ENCODE data around the gene HNRNPK. TPM values are rescaled to one million over a fixed set of nuclear protein-coding genes. Genes with fewer than 3 reads are reported as not detected.
A peak's percentile ranks its signal among the peaks of the same experiment; 100 is the strongest.
"Not testable (repeated sequence)": the region's sequence is repeated elsewhere in the genome, so short reads cannot be mapped to it uniquely, and the experiment has no call there.

Gene HNRNPK
- total RNA-seq, 2 experiments from 2014 or later = 587 to 601 TPM

DNA sequence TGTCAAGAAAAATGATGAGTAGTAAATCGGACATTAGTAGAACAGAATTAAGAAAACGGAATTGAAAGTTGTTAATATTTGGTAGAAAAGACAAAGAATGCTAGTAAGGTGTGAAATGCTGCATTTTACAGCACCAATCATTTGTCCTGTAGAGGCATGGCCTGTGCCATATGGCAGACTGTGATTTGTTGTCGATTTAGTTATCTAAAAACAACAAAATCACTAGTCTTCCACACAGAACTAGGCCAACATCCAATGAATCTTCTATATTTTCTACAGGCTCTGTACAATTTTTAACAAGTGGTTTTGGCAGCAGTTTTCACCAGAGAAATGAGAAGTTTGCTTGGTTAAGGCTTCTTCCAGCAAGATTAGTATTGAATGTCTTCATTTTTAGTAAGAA, 10.4 kb downstream of the HNRNPK start:
- Mint-ChIP-seq H3K27me3 (no peaks in the 10 kb centered on the region), H3K4me1 (peaks cover 22% of the 10 kb centered on the region), H3K4me3 (no peak overlapping the region), H3K9me3 (no peaks in the 10 kb centered on the region), H3K36me3 (peaks cover 36% of the 10 kb centered on the region), H3K27ac (no peak overlapping the region)
- ATAC-seq (ENCODE audit: low read depth) (no peak), DNase-seq (no peak)
- POLR2A ChIA-PET = interaction anchor here (3.3 kb wide), 1 partner anchor 11 kb away, joined by 13 read pairs; the partner anchor contains the start of genes HNRNPK and RMI1

DNA sequence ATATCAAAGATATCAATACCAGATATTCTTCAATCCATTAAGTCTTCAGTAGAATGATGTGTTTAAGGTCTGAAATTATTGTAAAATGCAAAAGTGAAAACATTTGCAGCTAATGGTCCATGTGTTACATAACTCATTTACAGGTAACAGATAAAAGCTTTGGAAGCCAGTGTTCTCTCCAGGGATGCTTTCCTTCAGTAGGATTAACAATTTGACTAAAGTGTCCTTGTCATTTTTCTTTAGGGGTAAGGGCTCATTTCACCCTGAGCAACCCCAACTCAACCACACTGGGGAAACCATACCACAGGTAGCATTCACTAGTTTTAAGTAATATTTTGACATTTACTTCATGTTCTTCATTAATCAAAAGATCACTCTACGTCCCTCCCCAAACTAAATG, 12.9 kb downstream of the HNRNPK start:
- ATAC-seq (ENCODE audit: low read depth) (no peak), DNase-seq (no peak)
- Mint-ChIP-seq H3K27me3 (peaks cover 2% of the 10 kb centered on the region), H3K27ac (no peak overlapping the region), H3K9me3 (no peaks in the 10 kb centered on the region), H3K4me1 (peaks cover 12% of the 10 kb centered on the region), H3K4me3 (no peak overlapping the region), H3K36me3 (peaks cover 22% of the 10 kb centered on the region)
- POLR2A ChIA-PET = interaction anchor here (1.1 to 2.1 kb wide), 3 partner anchors 9 to 13 kb away, joined by 4 to 12 read pairs (median 4); partner anchors contain the start of genes HNRNPK and RMI1

DNA sequence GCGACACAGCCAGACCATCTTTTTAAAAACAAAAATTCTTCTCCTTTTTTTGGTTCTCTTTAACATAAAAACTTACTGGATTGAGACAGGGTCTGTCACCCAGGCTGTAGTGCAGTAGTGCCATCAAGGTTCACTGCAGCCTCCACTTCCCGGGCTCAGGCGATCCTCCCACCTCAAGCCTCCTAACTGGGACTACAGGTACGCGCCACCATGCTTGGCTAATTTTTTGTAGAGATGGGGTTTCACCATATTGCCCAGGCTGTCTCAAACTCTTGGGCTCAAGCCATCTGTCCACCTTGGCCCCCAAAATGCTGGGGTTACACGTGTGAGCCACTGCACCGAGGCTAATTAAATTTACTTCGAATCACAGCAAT, 13.8 kb downstream of the HNRNPK start:
- H3K9me3 Mint-ChIP-seq = no peaks in the 10 kb centered on the region
- H3K27ac Mint-ChIP-seq = no peak overlapping the region
- peaks cover 15% of the 10 kb centered on the region for H3K36me3 Mint-ChIP-seq
- H3K4me3 Mint-ChIP-seq = no peak overlapping the region
- no peak for ATAC-seq (ENCODE audit: low read depth)
- H3K4me1 Mint-ChIP-seq = peaks cover 10% of the 10 kb centered on the region
- DNase-seq = no peak
- POLR2A ChIA-PET = interaction anchor here (1.7 kb wide), 1 partner anchor 8 kb away, joined by 4 read pairs; no protein-coding TSS in a partner anchor
- H3K27me3 Mint-ChIP-seq = peaks cover 3% of the 10 kb centered on the region

DNA sequence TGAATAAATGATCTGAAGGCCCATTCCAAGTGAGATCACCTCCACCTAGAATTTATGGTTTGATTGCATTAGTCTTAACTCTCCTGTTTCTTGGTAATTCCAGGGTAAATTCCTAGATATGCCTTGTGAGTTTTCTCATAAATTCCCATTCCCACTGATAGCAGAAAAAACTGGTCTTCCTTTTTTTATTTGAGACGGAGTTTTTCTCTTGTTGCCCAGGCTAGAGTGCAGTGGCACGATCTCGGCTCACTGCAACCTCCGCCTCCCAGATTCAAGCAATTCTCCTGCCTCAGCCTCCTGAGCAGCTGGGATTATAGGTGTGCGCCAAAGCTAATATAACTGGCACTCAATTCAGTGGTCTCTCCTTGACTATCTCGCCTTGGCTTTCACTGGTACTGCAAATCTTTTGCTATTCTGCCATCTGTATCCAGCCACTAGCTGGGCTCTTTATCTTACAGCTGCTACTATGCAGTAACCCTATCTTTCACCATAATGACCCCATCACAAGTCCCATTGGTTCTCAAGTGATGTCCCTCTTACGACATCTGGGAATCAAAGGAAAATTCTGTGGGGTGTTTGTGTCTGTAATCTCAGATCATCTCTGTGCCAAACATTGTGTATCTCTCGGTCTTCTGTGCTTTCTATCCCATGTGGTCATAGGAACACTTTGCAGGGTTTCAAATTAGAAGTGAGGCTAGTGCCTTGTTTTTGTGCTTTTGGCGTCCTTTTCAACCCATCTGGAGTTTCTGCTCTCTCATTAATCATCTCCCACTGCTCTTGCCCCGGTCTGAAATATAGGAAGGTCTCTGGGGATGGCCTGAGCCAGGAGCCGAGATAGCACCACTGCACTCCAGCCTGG, 14.4 kb downstream of the HNRNPK start:
- POLR2A ChIA-PET = interaction anchor here (1.6 kb wide), 1 partner anchor 14 kb away, joined by 7 read pairs; the partner anchor contains the start of gene HNRNPK
- no peak overlapping the region for H3K4me3 Mint-ChIP-seq
- no peak for ATAC-seq (ENCODE audit: low read depth)
- peaks cover 3% of the 10 kb centered on the region for H3K27me3 Mint-ChIP-seq
- H3K4me1 Mint-ChIP-seq = peaks cover 10% of the 10 kb centered on the region
- DNase-seq = no peak
- H3K27ac Mint-ChIP-seq = no peak overlapping the region
- no peaks in the 10 kb centered on the region for H3K9me3 Mint-ChIP-seq
- peaks cover 10% of the 10 kb centered on the region for H3K36me3 Mint-ChIP-seq

DNA sequence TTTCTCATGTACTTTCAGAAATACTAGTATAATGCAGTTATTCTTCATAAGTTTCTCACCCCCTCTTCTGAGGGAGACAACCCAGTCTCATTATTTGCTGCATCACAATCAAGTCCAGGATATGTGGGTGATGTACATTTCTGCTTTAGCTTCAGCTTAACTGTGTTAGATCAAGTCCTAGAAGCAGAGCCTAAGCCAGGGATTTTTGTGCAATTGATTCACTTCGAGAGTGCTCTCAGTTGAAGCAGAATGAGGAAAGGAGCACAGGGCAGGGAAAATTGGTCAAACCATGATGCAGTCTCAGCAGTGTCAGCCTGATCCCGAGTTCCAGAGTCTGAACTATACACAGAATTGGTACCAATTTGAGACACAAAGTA, 15.1 kb downstream of the HNRNPK start:
- Mint-ChIP-seq H3K36me3 (peaks cover 5% of the 10 kb centered on the region), H3K9me3 (no peaks in the 10 kb centered on the region), H3K27ac (peak overlapping the region; percentile 31), H3K4me1 (peaks cover 8% of the 10 kb centered on the region), H3K27me3 (peaks cover 3% of the 10 kb centered on the region), H3K4me3 (no peak overlapping the region)
- no peak for DNase-seq
- ATAC-seq (ENCODE audit: low read depth) = peak; percentile 24
- POLR2A ChIA-PET = interaction anchor here (1.6 kb wide), 1 partner anchor 15 kb away, joined by 7 read pairs; the partner anchor contains the start of gene HNRNPK

DNA sequence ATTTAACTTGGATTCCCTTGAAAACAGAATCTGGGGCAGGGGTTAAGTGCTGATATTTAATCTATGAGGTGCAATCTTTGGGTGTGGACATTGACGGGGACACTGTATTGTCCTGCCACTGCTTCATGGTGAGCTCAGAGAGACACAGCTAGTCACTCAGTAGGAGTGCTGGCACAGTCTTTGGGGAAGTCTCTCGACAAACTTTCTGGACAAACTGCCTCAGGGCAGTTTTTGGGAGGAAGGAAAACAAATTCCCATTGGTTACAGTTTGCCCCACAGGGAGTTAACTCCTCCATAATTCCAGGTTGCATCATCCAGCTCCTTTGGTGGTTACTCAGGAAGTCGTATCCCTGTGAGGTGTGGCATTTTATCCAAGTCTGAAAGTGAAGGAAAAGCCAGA, 17.9 kb downstream of the HNRNPK start:
- H3K9me3 Mint-ChIP-seq = no peaks in the 10 kb centered on the region
- H3K27ac Mint-ChIP-seq = no peak overlapping the region
- H3K36me3 Mint-ChIP-seq = peaks cover 3% of the 10 kb centered on the region

DNA sequence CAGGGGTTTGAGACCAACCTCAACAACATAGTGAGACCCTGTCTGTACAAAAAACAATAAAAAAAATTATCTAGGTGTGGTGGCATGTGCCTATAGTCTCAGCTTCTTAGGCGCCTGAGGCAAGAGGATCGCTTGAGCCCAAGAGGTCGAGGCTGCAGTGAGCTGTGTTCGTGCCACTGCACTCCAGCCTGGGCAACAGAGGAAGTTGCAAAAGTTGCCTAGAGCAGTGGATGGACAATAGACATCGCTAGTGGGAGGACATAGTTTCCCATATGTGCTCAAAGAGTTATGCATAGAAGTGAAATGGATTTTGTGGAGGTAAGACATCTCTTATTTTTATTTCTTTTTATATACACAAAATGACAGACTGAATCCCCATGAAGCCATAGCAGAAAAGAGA, 19.0 kb downstream of the HNRNPK start:
- H3K27ac Mint-ChIP-seq = no peak overlapping the region
- no peak overlapping the region for H3K4me3 Mint-ChIP-seq
- POLR2A ChIA-PET = interaction anchor here (1.5 kb wide), 1 partner anchor 19 kb away, joined by 7 read pairs; the partner anchor contains the start of genes HNRNPK and RMI1
- ATAC-seq (ENCODE audit: low read depth) = no peak
- no peaks in the 10 kb centered on the region for H3K9me3 Mint-ChIP-seq
- no peak for DNase-seq
- H3K36me3 Mint-ChIP-seq = peaks cover 2% of the 10 kb centered on the region
- peaks cover 6% of the 10 kb centered on the region for H3K4me1 Mint-ChIP-seq
- peaks cover 3% of the 10 kb centered on the region for H3K27me3 Mint-ChIP-seq

More for the DNA sequence above, 17.9 kb downstream of the HNRNPK start:
- Mint-ChIP-seq H3K4me3 (no peak overlapping the region), H3K4me1 (peaks cover 3% of the 10 kb centered on the region), H3K27me3 (peaks cover 3% of the 10 kb centered on the region)
- ATAC-seq (ENCODE audit: low read depth) = no peak
- POLR2A ChIA-PET = interaction anchor here (0.6 to 2.3 kb wide), 3 partner anchors 11 to 332 kb away, joined by 4 to 24 read pairs (median 5); partner anchors contain the start of genes HNRNPK and RMI1
- DNase-seq = no peak

DNA sequence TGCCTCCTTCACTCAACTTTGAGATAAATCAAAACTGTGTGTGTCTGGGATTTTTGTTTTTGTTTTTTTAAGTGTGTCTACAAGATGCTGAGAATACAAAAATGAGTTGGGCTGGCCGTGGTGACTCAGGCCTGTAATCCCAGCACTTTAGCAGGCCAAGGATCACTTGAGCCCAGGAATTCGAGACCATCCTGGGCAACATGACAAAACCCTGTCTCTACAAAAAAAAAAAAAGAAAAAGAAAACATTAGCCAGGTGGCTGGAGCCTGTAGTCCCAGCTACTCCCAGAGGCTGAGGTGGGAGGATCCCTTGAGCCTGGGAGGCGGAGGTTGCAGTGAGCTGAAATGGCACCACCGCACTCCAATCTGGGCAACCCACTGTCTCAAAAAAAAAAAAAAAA, 21.0 kb downstream of the HNRNPK start:
- no peak overlapping the region for H3K27ac Mint-ChIP-seq
- POLR2A ChIA-PET = no interaction called here
- peaks cover 5% of the 10 kb centered on the region for H3K36me3 Mint-ChIP-seq
- H3K4me3 Mint-ChIP-seq = no peak overlapping the region
- H3K9me3 Mint-ChIP-seq = no peaks in the 10 kb centered on the region
- H3K4me1 Mint-ChIP-seq = peaks cover 8% of the 10 kb centered on the region
- peaks cover 3% of the 10 kb centered on the region for H3K27me3 Mint-ChIP-seq
- ATAC-seq (ENCODE audit: low read depth) (no peak), DNase-seq (no peak)

DNA sequence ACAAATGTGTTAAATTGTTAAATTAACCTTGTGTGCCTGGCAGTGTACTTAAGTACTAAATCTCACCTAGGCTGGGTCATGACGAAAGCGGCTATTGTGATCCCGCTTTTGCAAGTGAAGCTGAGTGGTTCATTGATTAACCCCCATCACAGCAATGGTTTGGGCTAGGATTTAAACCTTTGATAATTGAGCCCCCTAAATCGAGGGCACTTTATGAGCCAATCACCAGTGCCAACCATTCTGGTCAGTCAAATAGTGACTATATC, 22.8 kb downstream of the HNRNPK start:
- ATAC-seq (ENCODE audit: low read depth) (no peak), DNase-seq (no peak)
- Mint-ChIP-seq H3K27me3 (peaks cover 2% of the 10 kb centered on the region), H3K4me3 (peak overlapping the region; percentile 96), H3K27ac (peak overlapping the region; percentile 91), H3K4me1 (peaks cover 8% of the 10 kb centered on the region), H3K36me3 (peaks cover 5% of the 10 kb centered on the region), H3K9me3 (no peaks in the 10 kb centered on the region)
- POLR2A ChIA-PET = interaction anchor here (1.3 to 3.0 kb wide), 2 partner anchors 23 to 249 kb away, joined by 3 to 38 read pairs; partner anchors contain the start of genes HNRNPK, RMI1 and UBQLN1

DNA sequence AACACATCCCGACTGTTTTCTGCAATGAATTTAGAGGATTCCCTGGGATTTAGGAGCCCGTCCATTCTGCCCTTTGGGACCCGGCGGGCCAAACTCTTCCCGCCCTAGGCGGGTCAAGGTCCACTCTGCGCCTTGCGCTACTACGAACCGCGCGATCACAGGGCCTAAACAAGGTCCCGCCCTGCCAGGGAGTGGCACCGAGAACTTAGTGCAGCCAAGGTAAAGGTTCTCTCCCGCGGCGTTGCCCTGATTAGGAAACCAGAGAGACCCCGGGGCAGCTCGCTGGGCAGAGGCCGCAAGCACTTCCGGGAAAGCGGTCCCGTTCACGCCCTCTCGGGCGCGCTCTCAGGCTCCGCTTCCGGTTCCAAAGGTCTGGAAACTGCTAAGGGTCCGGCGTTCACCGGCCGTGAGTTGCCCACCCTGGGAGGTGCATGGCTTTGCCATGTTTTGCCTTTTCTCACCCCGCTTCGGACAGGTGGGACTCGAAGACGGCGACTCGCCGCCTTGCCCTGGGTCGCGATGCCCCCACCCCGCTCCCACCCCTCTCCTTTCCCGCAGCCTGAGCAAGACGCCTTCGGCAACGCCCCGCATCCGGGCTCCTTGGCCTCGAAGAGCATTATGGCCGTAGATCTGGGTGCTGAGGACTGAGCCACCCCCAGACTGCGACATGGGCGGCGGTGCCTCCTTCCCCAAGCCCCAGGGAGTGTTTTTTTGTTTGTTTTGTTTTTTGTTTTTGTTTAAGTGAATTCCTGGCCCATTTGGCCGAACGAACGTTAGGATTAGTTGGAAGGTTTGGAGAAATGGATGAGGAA, 23.4 kb downstream of the HNRNPK start:
- POLR2A ChIA-PET = interaction anchor here (1.0 to 3.0 kb wide), 4 partner anchors 23 to 337 kb away, joined by 3 to 38 read pairs (median 4); partner anchors contain the start of genes HNRNPK, KIF27, RMI1 and UBQLN1
- Mint-ChIP-seq H3K27me3 (no peaks in the 10 kb centered on the region), H3K4me3 (peak overlapping the region; percentile 96), H3K4me1 (peaks cover 8% of the 10 kb centered on the region), H3K9me3 (no peaks in the 10 kb centered on the region), H3K36me3 (peaks cover 6% of the 10 kb centered on the region), H3K27ac (peak overlapping the region; percentile 91)
- peak; percentile 78 for DNase-seq
- ATAC-seq (ENCODE audit: low read depth) = peak; percentile 85

DNA sequence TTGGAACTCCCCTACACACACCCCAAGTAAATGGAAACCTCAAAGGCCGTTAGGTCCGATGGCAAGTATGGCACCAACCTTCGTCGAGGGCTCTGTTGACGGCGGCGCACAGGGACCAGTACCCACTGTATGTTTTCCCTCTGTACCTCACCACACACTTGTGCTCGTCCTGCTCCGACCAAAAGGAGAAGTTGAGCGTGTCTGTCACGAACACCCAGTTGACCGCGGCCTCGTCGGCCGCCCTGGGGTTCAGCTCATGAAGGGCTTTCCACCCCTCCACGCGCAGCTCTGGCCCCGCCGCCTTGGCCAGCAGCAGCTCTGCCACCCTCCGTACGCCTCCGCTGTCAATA, 24.0 kb downstream of the HNRNPK start:
- H3K36me3 Mint-ChIP-seq = peaks cover 6% of the 10 kb centered on the region
- ATAC-seq (ENCODE audit: low read depth) = peak; percentile 62
- peak overlapping the region; percentile 96 for H3K4me3 Mint-ChIP-seq
- H3K9me3 Mint-ChIP-seq = no peaks in the 10 kb centered on the region
- peak overlapping the region; percentile 91 for H3K27ac Mint-ChIP-seq
- H3K4me1 Mint-ChIP-seq = peaks cover 8% of the 10 kb centered on the region
- H3K27me3 Mint-ChIP-seq = no peaks in the 10 kb centered on the region
- peak; percentile 64 for DNase-seq
- POLR2A ChIA-PET = interaction anchor here (0.5 to 3.0 kb wide), 5 partner anchors 8 to 337 kb away, joined by 3 to 38 read pairs (median 5); partner anchors contain the start of genes HNRNPK, KIF27, RMI1 and UBQLN1

DNA sequence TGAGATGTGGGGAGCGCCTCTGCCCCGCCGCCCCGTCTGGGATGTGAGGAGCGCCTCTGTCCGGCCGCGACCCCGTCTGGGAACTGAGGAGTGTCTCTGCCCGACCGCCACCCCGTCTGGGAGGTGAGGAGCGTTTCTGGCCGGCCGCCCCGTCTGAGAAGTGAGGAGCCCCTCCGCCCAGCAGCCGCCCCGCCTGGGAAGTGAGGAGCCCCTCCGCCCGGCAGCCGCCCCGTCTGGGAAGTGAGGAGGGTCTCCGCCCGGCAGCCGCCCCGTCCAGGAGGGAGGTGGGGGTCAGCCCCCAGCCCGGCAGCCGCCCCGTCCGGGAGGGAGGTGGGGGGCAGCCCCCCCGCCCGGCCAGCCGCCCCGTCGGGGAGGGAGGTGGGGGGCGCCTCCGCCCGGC, 31.9 kb downstream of the HNRNPK start:
- ATAC-seq (ENCODE audit: low read depth); H3K27ac Mint-ChIP-seq; H3K9me3 Mint-ChIP-seq; POLR2A ChIA-PET; DNase-seq; H3K27me3 Mint-ChIP-seq; H3K4me1 Mint-ChIP-seq; H3K4me3 Mint-ChIP-seq: not testable (repeated sequence)
- peaks cover 21% of the 10 kb centered on the region for H3K36me3 Mint-ChIP-seq

DNA sequence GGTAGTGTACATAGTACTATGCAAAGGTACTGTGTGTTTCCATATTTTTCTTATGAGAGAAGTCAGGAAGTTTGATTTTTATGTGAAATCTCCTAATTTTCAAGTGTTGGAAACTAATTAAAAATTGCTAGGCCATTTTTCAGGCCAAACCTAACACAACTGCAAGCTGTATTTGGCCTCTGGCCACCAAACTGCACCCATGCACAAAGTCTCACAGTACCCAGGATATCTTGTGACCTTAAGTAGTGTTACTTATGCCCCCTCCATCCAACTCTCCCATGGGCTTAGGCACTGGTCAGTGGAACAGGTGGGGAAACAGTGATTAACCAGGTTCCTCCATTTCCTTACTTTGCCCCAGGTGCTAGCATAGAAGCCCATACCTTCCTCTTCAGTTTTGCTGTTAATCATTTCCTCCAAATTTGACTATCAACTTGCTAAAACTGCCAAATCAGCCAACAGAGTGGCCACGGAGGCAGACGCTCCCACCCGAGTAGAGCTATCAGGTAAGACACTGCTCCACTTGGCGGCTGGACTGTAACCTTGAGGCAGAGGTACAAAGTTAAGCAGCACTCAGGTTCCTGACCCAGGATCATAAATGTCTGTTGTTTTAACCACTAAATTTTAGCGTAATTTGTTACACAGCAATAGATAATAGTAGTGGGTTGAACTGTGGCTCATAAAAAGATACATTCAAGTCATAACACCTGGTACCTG, 39.3 kb downstream of the HNRNPK start:
- Mint-ChIP-seq H3K4me3 (no peak overlapping the region), H3K27me3 (no peaks in the 10 kb centered on the region), H3K4me1 (peaks cover 4% of the 10 kb centered on the region), H3K9me3 (no peaks in the 10 kb centered on the region), H3K27ac (no peak overlapping the region), H3K36me3 (peaks cover 22% of the 10 kb centered on the region)
- DNase-seq (no peak), ATAC-seq (ENCODE audit: low read depth) (no peak)
- POLR2A ChIA-PET = no interaction called here

All from activated naive CD8-positive, alpha-beta T cell treated with anti-CD3 and anti-CD28 coated beads, Interleukin-2, amount 10 ng/mL, durations not matched to agents 7 days and 5 days (primary cell).